ENCODE measurements around the gene UBAC2. TPM values are rescaled to one million over a fixed set of nuclear protein-coding genes. Genes with fewer than 3 reads are reported as not detected.

Gene UBAC2
- total RNA-seq, 1 experiment from 2014 or later = 80.3 TPM

- CTCF ChIA-PET = interaction anchor here (0.7 kb wide), 1 partner anchor 793 kb away, joined by 3 read pairs; no protein-coding TSS in a partner anchor
- BruUV-seq (replicated peaks) = no TSS peak
Measured at GRCh38 chr13:99374994-99375737, 174.5 kb downstream of the UBAC2 start.

GRCh38 chr13:99375738-99376080 lies 175.1 kb downstream of the UBAC2 start:
- Histone ChIP-seq H3K4me1 (replicated peaks; ENCODE audit: insufficient read depth) (no peaks in the 10 kb centered on the region), H3K4me3 (no peak overlapping the region), H3K4me2 (no peak overlapping the region), H3K27me3 (ENCODE audit: insufficient read depth, low read depth) (no peaks in the 10 kb centered on the region), H3K9me3 (ENCODE audit: insufficient read depth, low read depth) (no peaks in the 10 kb centered on the region), H4K20me1 (ENCODE audit: insufficient read depth) (peaks cover 9% of the 10 kb centered on the region; the same call in 1 of the 2 replicates), H2AFZ (no peak overlapping the region), H3K27ac (no peak overlapping the region), H3K36me3 (ENCODE audit: low read depth) (peaks cover 18% of the 10 kb centered on the region; the same call in 1 of the 2 replicates), H3F3A (ENCODE audit: insufficient read depth, low read depth) (peaks cover 2% of the 10 kb centered on the region; the same call in 1 of the 2 replicates), H3K9me2 (ENCODE audit: insufficient read depth) (no peaks in the 10 kb centered on the region), H3K79me2 (ENCODE audit: low read depth) (no peaks in the 10 kb centered on the region)
- DNase-seq = no peak
- intact Hi-C loops (cut with micrococcal nuclease; ENCODE audit: unreplicated experiment) = no loop called here
- POLR2A ChIA-PET (ENCODE audit: unreplicated experiment) = interaction anchor here (0.6 kb wide), 2 partner anchors 202 to 866 kb away, joined by 3 read pairs; no protein-coding TSS in a partner anchor
- BruUV-seq (replicated peaks) = no TSS peak
- TF ChIP-seq, protein P1, sequence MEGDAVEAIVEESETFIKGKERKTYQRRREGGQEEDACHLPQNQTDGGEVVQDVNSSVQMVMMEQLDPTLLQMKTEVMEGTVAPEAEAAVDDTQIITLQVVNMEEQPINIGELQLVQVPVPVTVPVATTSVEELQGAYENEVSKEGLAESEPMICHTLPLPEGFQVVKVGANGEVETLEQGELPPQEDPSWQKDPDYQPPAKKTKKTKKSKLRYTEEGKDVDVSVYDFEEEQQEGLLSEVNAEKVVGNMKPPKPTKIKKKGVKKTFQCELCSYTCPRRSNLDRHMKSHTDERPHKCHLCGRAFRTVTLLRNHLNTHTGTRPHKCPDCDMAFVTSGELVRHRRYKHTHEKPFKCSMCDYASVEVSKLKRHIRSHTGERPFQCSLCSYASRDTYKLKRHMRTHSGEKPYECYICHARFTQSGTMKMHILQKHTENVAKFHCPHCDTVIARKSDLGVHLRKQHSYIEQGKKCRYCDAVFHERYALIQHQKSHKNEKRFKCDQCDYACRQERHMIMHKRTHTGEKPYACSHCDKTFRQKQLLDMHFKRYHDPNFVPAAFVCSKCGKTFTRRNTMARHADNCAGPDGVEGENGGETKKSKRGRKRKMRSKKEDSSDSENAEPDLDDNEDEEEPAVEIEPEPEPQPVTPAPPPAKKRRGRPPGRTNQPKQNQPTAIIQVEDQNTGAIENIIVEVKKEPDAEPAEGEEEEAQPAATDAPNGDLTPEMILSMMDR (conservative IDR thresholded peaks at IDR 0.05) = no peak
- CTCF ChIA-PET = interaction anchor here (0.7 kb wide), 1 partner anchor 793 kb away, joined by 3 read pairs; no protein-coding TSS in a partner anchor

More at GRCh38 chr13:99374994-99375737, 174.5 kb downstream of the UBAC2 start:
- Histone ChIP-seq H3K4me2 (no peak overlapping the region), H3K4me1 (replicated peaks; ENCODE audit: insufficient read depth) (no peaks in the 10 kb centered on the region), H3K79me2 (ENCODE audit: low read depth) (no peaks in the 10 kb centered on the region), H3K9me3 (ENCODE audit: insufficient read depth, low read depth) (no peaks in the 10 kb centered on the region), H3K36me3 (ENCODE audit: low read depth) (peaks cover 22% of the 10 kb centered on the region; the same call in 1 of the 2 replicates), H4K20me1 (ENCODE audit: insufficient read depth) (0 out of 2 replicates have a peak, but pooled peaks cover 9% of the 10 kb centered on the region), H3K9me2 (ENCODE audit: insufficient read depth) (no peaks in the 10 kb centered on the region), H3K27me3 (ENCODE audit: insufficient read depth, low read depth) (no peaks in the 10 kb centered on the region), H3F3A (ENCODE audit: insufficient read depth, low read depth) (peaks cover 2% of the 10 kb centered on the region; the same call in 1 of the 2 replicates), H2AFZ (no peak overlapping the region), H3K27ac (no peak overlapping the region), H3K4me3 (no peak overlapping the region)
- intact Hi-C loops (cut with micrococcal nuclease; ENCODE audit: unreplicated experiment) = no loop called here
- DNase-seq = no peak
- TF ChIP-seq EZH2 (IDR thresholded peaks at IDR 0.05; ENCODE audit: low read depth) = no peak
- TF ChIP-seq, protein P1 (conservative IDR thresholded peaks at IDR 0.05) = no peak
- POLR2A ChIA-PET (ENCODE audit: unreplicated experiment) = interaction anchor here (0.6 kb wide), 2 partner anchors 202 to 865 kb away, joined by 3 read pairs; no protein-coding TSS in a partner anchor

DNA sequence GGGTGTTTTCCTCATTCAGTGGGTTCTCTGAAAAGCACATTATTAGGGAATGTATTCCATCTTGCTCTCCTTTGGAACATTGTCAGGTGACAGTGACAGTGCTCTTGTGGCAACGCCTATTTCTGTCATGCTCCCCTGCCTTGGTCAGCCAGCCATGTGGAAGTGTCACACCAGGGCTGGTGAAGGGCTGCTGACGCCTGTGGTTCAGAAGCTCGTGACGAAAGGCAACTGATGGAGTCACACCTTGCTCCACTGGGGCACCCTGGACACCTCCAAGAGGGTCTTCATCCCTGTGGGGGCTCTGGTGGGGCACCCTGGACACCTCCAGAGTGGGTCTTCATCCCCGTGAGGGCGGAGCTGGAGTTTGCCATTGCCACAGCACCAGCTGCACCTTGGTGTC lies 175.5 kb downstream of the UBAC2 start:
- Histone ChIP-seq H3K36me3 (ENCODE audit: low read depth) (peaks cover 14% of the 10 kb centered on the region; the same call in 1 of the 2 replicates), H3K27me3 (ENCODE audit: insufficient read depth, low read depth) (no peaks in the 10 kb centered on the region), H3K4me2 (no peak overlapping the region), H4K20me1 (ENCODE audit: insufficient read depth) (peaks cover 6% of the 10 kb centered on the region; the same call in 1 of the 2 replicates), H3K9me3 (ENCODE audit: insufficient read depth, low read depth) (no peaks in the 10 kb centered on the region), H3K4me3 (no peak overlapping the region), H3F3A (ENCODE audit: insufficient read depth, low read depth) (peaks cover 1% of the 10 kb centered on the region; the same call in 1 of the 2 replicates), H3K27ac (no peak overlapping the region), H3K9me2 (ENCODE audit: insufficient read depth) (no peaks in the 10 kb centered on the region), H3K79me2 (ENCODE audit: low read depth) (no peaks in the 10 kb centered on the region), H3K4me1 (replicated peaks; ENCODE audit: insufficient read depth) (no peaks in the 10 kb centered on the region), H2AFZ (no peak overlapping the region)
- no peak for DNase-seq
- ChIA-PET POLR2A (ENCODE audit: unreplicated experiment) (no interaction called here), CTCF (interaction anchor here (0.7 kb wide), 1 partner anchor 794 kb away, joined by 3 read pairs; no protein-coding TSS in a partner anchor)
- intact Hi-C loops (cut with micrococcal nuclease; ENCODE audit: unreplicated experiment) = no loop called here
- BruUV-seq (replicated peaks) = no TSS peak
- TF ChIP-seq EZH2 (IDR thresholded peaks at IDR 0.05; ENCODE audit: low read depth) = no peak
- TF ChIP-seq, protein P1 (conservative IDR thresholded peaks at IDR 0.05) = no peak

All from PC-9 (cell line).